Measurements from ENCODE around the gene CDYL. TPM values are rescaled to one million over a fixed set of nuclear protein-coding genes. Genes with fewer than 3 reads are reported as not detected.
A peak's percentile ranks its signal among the peaks of the same experiment; 100 is the strongest.

Gene CDYL
- total RNA-seq, 4 donors from 2014 or later, result 24.1 to 24.8 (median 24.5) TPM

DNA sequence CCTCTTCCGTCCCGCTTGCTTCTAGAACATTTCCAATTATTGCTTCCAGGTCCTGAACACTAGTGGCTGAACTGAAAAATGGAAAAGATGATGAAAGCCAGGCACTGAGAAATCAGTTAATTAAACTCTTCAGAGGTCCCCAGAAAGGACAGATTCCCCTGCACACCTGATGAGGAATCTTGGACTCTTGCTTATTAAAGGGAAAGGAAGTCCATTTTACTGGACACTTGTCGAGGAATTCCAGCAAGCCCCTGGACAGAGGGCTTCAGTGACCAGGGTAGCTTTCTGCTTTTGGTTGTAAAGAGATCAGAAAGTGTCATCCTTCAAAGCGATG, 47.8 kb upstream of the CDYL start:
- Histone ChIP-seq H3K27ac (no peak overlapping the region), H3K36me3 (no peaks in the 10 kb centered on the region), H3K27me3 (no peaks in the 10 kb centered on the region), H3K4me3 (no peak overlapping the region), H3K9me3 (no peaks in the 10 kb centered on the region), H3K4me1 (no peaks in the 10 kb centered on the region)
- no peak for DNase-seq
- in situ Hi-C loops (cut with MboI; ENCODE audit: low sequenced_read_pairs in 4 of 4) (no loop called here), intact Hi-C loops (cut with DNase I; ENCODE audit: low total_unique reads) (no loop called here)
- no peak for TF ChIP-seq POLR2A (IDR thresholded peaks at IDR 0.05)
- TF ChIP-seq, protein P1, sequence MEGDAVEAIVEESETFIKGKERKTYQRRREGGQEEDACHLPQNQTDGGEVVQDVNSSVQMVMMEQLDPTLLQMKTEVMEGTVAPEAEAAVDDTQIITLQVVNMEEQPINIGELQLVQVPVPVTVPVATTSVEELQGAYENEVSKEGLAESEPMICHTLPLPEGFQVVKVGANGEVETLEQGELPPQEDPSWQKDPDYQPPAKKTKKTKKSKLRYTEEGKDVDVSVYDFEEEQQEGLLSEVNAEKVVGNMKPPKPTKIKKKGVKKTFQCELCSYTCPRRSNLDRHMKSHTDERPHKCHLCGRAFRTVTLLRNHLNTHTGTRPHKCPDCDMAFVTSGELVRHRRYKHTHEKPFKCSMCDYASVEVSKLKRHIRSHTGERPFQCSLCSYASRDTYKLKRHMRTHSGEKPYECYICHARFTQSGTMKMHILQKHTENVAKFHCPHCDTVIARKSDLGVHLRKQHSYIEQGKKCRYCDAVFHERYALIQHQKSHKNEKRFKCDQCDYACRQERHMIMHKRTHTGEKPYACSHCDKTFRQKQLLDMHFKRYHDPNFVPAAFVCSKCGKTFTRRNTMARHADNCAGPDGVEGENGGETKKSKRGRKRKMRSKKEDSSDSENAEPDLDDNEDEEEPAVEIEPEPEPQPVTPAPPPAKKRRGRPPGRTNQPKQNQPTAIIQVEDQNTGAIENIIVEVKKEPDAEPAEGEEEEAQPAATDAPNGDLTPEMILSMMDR (IDR thresholded peaks at IDR 0.05 in 4 of 5, conservative IDR thresholded peaks at IDR 0.05 in 1 of 5), result no peak
- ATAC-seq, result no peak

DNA sequence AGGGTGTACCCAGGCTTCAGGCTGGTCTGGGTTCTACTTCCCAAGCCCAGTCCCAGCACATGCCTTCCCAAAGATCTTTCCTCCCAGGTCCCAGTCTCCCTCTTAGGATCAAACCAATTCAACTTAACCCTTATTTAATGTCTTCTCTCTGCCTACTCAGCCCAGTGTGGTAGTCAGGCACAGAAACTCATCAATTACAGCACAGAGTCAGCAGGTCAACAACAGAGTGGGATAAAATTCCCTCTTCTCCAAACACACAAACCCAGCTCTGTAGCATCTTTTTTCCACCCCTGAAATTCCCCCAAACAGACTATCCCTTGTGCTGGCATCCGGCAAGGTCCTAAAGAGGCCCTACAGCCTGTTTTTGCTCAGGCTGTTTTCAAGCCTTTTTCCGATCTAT, 47.3 kb upstream of the CDYL start:
- TF ChIP-seq POLR2A (IDR thresholded peaks at IDR 0.05), result no peak
- TF ChIP-seq, protein P1 (IDR thresholded peaks at IDR 0.05 in 4 of 5, conservative IDR thresholded peaks at IDR 0.05 in 1 of 5), result no peak
- DNase-seq (no peak), ATAC-seq (no peak)
- no peaks in the 10 kb centered on the region for H3K36me3 ChIP-seq
- H3K4me3 ChIP-seq, result no peak overlapping the region
- H3K4me1 ChIP-seq, result no peaks in the 10 kb centered on the region
- H3K27ac ChIP-seq, result no peak overlapping the region
- intact Hi-C loops (cut with DNase I; ENCODE audit: low total_unique reads) (no loop called here), in situ Hi-C loops (cut with MboI; ENCODE audit: low sequenced_read_pairs in 4 of 4) (no loop called here)
- no peaks in the 10 kb centered on the region for H3K9me3 ChIP-seq
- H3K27me3 ChIP-seq, result no peaks in the 10 kb centered on the region

DNA sequence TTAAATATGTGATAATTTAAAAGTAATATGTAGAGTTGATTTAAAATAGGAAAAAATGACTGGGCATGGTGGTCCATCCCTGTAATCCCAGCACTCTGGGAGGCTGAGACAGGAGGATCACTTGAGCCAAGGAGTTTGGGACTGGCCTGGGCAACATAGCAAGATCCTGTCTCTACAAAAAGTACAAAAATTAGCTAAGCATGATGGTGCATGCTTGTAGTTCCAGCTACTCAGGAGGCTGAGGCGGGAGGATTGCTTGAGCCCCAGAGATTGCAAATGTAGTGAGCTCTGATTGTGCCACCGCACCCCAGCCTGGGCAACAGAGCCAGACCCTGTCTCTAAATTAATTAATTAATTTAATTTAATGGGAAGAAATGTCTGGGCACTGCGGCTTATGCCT, 44.2 kb upstream of the CDYL start:
- no peak for TF ChIP-seq POLR2A (IDR thresholded peaks at IDR 0.05)
- TF ChIP-seq, protein P1 (IDR thresholded peaks at IDR 0.05 in 4 of 5, conservative IDR thresholded peaks at IDR 0.05 in 1 of 5), result no peak
- ATAC-seq (no peak), DNase-seq (no peak)
- Histone ChIP-seq H3K9me3 (no peaks in the 10 kb centered on the region), H3K27me3 (no peaks in the 10 kb centered on the region), H3K4me3 (no peak overlapping the region), H3K27ac (no peak overlapping the region), H3K4me1 (no peaks in the 10 kb centered on the region), H3K36me3 (no peaks in the 10 kb centered on the region)
- in situ Hi-C loops (cut with MboI; ENCODE audit: low sequenced_read_pairs in 4 of 4), result no loop called here
- intact Hi-C loops (cut with DNase I; ENCODE audit: low total_unique reads), result no loop called here

DNA sequence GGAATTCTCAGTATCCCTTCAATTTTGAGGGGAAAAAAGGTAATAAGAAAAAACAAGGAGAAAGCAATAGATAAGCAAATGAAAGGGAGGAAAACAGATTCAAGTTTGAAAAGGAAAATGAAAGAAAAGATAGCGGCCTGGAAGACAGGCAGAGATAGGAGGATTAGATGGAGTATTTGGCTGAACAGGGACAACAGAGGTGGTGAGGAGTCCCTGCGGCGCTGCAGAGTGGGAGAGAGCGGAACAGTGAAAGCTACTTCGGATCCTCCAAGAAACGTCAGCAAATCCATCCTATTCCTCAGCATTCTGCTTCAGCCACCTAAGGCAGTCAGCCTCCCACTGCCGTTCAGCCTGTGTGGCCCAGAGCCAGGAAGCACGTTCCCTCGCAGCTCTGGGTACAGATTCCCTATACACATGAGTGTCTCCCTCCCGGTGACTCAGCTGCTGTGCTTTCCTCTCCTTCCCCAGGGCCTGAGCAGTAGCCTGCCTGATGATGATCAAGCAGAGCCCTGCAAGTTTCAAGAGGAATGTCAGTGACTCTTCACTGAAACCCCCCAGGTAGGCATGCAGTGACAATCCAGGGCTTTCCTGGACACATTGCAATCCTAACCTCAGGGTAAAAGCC, 43.4 kb upstream of the CDYL start:
- no peaks in the 10 kb centered on the region for H3K9me3 ChIP-seq
- peak overlapping the region in 1 of 4 donors; percentile 20 for H3K4me3 ChIP-seq
- no peaks in the 10 kb centered on the region for H3K27me3 ChIP-seq
- peak in 1 of 2 donors; percentile 32 for DNase-seq
- peak in 1 of 2 donors; percentile 47 for ATAC-seq
- H3K36me3 ChIP-seq, result no peaks in the 10 kb centered on the region
- in situ Hi-C loops (cut with MboI; ENCODE audit: low sequenced_read_pairs in 4 of 4), result no loop called here
- intact Hi-C loops (cut with DNase I; ENCODE audit: low total_unique reads), result no loop called here
- TF ChIP-seq, protein P1 (IDR thresholded peaks at IDR 0.05 in 4 of 5, conservative IDR thresholded peaks at IDR 0.05 in 1 of 5), result no peak
- TF ChIP-seq POLR2A (IDR thresholded peaks at IDR 0.05), result no peak
- no peaks in the 10 kb centered on the region for H3K4me1 ChIP-seq
- no peak overlapping the region for H3K27ac ChIP-seq

DNA sequence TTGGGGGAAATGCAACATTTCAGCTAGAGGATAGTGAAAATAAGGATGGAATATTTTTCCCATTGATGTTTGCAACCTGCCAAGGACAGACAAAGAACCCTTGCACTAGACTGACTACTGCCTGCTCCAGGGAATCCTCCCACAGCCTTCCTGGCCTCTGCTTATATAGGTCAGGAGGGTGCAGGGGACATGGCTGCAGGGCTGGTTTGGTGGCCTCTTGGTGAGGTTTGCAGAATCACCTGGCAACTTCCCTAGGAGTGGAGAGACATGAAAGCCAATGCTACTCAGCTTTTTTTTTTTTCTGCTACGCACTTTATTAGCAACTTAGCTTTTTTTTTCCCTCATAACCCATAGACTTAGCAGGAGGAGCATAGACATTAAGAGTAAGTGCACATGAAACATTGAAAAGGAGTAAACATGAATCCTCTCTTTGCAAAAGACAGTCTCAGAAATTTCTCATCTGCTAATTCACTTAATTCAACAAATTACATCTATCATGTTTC, 39.8 kb upstream of the CDYL start:
- no peak for DNase-seq
- in situ Hi-C loops (cut with MboI; ENCODE audit: low sequenced_read_pairs in 4 of 4), result no loop called here
- Histone ChIP-seq H3K4me1 (no peaks in the 10 kb centered on the region), H3K9me3 (no peaks in the 10 kb centered on the region), H3K27ac (no peak overlapping the region), H3K36me3 (no peaks in the 10 kb centered on the region), H3K4me3 (no peak overlapping the region), H3K27me3 (no peaks in the 10 kb centered on the region)
- intact Hi-C loops (cut with DNase I; ENCODE audit: low total_unique reads), result no loop called here
- TF ChIP-seq, protein P1 (IDR thresholded peaks at IDR 0.05 in 4 of 5, conservative IDR thresholded peaks at IDR 0.05 in 1 of 5), result no peak
- no peak for TF ChIP-seq POLR2A (IDR thresholded peaks at IDR 0.05)
- ATAC-seq, result no peak

Measured in gastrocnemius medialis (tissue), 4 donors.